ENCODE results near the gene CHI3L2.

- TF ChIP-seq CTCF (IDR thresholded peaks at IDR 0.05) (no peak), POLR2A (IDR thresholded peaks at IDR 0.05) (no peak)
These were observed 42.4 kb downstream of the CHI3L2 start for GRCh38 chr1:111269825-111270406.
